ENCODE measurements around the gene SNX25.
"Not testable (repeated sequence)": the region's sequence is repeated elsewhere in the genome, so short reads cannot be mapped to it uniquely, and the experiment has no call there.

Gene SNX25

DNA sequence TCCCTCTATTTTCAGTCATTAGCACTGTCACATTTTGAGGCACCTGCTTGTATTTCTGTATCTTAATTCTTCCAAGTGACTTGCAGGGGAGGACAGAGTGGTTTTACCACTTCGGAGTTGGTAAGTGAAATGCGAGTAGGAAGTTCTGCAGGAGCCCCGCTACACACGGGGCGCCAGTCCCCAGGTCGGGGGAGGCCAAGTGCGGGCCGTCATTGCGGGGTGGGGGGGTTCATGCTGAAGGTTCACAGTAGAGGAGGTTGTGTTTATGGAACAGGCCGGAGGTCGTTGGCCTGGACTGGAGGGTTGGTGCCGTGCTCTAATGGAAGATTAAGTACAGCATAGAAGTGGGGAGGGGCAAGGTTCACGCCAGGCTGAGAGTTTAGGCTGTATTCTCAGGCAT lies 142.3 kb downstream of the SNX25 start:
- no peak for DNase-seq

DNA sequence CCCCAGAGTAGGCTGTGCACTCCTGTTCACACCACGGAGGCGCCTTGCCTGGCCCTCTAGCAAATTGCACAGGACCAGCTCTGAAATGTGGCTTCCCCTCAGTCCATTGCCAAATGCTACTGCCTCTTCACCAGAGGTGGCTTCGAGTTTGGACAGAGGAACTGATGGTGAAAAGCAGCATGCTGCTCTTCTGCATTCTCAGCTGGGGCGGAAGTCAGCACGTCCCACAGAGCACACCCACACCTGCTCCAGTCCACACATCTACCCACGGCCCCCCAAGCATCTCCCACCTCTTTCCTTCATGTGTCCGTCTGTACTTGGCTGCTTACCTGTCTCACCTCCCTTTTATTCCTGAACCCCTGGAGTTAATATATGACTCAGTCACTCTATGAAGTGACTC lies 142.8 kb downstream of the SNX25 start:
- no peak for DNase-seq

DNA sequence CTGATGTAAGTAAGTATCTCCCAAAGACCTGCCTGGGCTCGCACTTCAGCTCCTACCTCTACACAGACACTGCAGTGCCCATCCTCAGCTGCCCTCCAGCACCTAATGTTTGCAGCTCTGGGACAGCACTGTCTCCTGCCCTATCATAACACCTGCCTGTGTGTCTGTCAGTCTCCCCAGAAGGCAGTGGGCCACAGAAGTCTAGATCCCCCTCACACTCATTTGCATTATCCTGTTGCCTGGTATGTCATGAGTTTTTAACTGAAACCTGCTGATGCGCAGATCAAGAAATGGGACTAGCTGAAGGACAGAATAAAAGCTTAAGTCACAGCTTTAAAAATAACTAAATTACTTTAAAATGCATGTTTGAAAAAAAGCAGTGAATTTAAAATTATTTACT lies 143.3 kb downstream of the SNX25 start:
- DNase-seq = no peak

DNA sequence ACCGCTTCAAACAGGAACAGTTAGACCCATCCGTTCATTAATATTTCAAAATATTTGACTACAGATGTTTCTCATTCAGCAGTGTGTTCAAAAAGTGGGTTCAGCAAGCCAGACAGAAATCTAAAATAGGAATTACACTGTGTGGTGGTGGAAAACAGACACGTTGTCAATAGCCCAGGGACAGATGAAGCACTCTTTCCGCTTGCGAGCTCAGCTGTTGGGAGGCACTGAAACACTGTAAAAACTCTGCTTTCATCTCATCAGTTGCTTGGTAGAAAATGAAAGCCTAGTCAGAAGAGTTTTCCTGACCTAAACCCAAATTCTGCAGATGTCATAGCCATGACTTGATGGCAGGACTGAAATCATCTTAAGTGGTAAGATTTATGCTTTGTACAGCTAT lies 147.8 kb downstream of the SNX25 start:
- DNase-seq = no peak

DNA sequence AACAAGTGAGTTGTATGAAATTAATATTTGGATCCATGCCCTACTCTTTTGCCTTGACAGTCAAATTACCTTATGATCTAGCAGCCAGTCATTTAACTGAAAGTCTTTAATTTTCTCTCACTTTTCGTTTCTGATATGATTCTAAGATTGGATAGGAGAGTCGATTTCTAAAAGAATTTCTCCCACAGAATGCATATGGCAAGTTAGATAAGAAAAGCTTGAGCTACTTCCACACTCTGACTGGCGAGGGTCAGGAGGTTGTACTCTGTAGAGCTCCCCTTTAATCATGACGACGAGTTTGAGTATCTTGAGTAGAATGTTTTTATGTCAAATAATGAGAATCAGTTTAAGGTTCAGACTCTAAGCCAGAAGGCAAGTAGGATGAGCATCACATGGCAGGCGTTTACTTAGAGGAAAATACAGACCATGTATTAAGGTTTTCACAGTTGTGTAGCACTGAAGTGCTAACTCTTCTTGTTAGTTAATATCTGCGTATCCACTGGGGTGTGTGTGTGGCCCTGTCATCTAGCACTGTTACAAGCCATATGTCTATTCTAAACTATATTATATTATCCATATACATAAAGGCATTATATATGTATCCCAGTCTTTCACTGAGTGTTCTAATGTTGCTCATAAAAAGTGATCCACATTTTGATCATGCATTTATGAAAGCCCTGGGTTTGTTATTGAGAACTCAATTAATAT lies 148.5 kb downstream of the SNX25 start:
- no peak for DNase-seq

DNA sequence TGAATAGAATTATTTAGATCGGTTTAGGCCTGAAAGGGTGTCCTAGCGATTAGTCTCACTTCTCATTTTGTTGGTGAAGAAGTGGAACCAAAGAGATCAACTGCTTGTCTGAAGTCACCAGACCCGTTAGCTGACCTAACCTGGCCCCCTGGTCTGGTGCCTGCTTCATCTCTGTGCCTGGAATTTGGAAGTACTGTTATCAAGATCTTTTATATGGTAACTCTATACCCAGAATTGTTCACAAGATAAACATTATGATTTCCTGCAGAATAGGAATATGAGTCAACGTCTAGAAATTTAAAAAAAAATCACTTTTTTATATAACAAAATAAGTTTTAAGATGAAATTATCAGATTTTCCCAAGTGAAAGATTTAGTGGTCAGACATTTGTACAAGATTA lies 149.1 kb downstream of the SNX25 start:
- no peak for DNase-seq

DNA sequence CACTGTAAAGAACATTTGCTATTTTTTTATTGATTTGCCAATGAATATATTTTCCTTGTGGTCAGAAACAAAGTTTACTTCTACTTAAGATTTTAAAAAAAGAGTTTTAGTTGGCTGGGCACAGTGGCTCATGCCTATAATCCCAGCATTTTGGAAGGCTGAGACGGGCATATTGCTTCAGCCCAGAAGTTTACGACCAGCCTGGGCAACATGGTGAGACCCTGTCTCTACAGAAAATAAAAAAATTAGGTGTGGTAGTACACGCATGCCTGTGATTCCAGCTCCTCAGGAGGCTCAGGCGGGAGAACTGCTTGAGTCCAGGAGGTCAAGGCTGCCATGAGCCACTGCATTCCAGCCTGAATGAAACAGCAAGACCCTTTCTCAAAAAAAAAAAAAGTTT lies 149.6 kb downstream of the SNX25 start:
- no peak for DNase-seq

DNA sequence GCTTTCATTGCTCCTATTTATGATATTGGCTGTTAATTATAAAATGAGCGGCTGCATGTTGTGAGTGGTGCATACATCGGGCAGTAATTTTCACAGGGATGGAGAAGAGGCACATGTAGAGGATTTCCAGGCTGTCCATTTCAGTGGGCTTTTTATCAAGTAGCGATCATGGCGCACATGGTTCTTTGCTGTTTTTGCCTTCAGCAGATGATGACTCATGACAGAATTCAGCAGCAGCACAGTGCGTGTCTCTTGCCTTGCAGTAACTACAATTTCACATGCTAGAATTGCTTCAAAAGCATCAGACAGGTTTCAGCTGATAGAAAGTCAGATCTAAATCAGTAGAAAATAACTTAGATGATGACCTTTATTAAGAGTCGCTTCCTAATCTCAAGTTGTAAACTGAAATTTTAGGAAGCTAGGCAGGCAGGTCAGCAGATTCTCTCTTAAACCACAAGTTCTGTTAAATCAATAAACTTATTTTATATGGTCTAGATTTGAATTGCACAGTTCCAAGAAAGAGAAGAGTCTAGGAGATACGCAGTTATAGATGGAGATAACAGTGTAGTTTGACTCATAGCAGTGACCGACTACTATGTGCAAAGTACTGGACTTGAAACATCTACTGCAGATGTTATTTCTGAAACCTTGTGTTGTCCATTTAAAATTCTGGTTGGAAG lies 150.5 kb downstream of the SNX25 start:
- no peak for DNase-seq

DNA sequence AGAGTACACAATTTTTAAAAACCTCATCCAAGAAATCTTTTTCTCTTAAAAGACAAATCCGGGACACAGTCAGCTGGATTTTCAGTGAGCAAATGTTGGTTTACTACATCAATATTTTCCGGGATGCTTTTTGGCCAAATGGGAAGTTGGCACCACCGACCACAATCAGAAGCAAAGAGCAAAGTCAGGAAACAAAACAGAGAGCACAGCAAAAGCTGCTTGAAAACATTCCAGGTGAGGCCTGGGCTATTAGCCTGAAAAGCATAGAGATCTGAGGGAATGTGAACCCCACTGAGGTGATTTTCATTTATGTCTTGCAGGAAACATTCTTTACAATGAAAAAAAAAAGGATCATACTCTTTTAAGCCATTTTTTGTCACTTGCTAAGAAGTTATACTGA lies 152.5 kb downstream of the SNX25 start:
- no peak for DNase-seq

DNA sequence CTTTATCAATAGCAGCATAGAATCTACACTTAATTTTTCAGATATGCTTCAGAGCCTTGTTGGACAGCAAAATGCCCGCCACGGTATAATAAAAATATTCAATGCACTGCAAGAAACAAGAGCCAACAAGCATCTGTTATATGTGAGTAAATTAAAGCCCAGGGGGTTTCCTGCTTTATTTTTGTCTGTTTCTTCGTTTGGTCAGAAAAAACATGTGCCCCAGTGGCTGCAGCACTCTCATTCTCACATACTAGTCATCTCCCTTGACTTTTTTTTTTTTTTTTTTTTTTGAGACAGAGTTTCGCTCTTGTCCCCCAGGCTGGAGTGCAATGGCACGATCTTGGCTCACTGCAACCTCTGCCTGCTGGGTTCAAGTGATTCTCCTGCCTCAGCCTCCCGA lies 153.2 kb downstream of the SNX25 start:
- not testable (repeated sequence) for DNase-seq

DNA sequence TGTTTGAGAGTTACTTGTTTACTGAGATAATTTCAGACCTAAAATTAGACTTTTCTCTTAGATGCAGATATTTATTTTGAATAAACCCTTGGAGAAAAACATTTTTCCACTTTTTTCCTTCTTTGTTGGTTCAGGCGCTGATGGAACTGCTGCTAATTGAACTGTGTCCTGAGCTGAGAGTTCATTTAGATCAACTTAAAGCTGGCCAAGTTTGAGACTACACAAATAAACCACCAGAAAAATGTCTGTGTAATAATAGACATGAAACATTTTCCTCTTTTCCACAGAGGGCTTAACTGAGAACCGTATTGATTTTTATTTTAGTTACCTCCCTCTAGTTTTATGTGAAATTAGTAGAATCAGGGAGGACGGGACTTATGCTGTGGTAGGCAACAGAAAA lies 153.9 kb downstream of the SNX25 start:
- no peak for DNase-seq

DNA sequence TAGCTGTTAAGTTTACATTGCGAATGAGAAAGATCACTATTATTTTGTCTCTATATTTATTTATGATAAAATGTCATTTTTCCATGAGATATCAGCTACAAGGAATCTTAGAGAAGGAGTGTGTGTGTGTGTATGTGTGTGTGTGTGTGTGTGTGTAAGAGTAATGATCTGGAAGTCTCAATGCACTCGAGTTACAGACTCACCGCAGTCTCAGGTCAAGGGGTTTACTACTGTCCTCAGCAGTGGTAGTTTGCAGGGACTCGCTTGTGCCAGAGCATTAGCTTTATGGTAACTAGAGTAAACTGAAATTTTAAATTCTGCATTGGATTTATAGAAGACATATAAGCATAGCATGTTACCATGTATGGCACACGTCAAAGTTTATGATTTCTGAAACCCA lies 155.5 kb downstream of the SNX25 start:
- DNase-seq = no peak

DNA sequence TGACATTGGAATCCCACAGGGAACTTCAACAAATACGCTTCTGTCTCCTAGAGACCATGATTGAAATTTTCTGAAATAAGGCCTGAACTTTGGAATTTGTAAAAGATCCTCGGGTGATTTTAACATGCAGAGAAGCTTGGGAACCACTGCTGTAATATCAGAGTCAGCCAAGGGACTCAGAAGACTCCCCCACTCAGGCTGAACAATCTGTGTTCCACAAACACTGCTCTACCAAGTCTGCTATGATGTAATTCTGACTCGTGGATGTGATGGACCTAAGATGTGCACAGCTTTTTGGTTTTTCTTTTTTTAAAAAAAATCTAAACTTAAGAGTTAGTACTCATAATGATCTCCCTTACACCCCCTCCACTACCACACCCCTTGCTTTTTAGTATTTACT lies 160.3 kb downstream of the SNX25 start:
- no peak for DNase-seq

DNA sequence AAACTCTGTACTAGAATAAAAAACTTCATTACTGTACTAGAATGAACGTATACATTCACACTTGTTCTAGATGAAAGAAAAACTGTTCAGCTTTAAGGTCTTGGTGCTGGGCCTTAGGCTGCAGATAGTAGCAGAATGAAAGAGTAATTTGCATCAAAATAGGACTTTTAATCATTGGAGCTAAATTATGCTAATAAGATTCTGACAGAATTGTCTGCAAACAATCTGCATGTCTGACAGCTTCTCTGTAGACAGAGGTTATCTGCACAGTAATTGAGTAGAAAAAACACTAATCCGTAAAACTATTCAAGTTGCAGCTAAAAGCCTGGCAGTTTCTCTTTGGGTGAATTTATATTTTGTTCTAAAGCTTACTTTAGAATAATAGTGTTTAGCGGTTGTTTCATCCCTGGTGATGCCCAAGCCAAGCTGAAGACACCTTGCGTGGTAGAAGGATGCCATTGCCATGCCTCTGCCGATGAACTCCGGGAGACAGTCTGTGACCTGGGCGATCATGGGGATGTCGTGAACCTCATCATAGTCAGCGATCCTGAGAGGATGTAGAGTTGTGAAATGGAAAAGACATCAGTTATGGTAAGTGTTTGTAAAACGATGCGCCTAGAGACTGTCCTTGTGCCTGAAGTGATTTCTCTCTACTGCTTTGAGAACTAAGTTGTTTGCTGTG lies 161.0 kb downstream of the SNX25 start:
- no peak for DNase-seq

DNA sequence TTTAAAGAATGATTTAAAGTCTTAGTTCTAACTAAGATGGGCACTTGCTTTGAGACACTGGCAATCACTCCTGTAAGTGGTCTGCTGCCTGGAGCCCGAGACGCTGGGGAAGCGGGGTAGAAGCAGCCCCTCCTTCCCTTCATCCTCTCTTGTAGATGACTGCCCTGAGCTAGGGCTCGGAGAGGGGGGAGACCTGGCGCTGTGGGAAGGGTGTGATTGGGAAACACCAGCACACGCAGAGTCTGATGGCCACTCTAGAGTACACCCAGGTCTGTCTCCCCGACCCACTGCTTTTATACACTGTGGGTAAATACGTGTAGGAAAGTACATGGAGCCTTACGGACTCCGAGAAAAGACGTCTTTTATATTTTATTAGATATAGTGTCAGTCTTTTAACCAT lies 162.3 kb downstream of the SNX25 start:
- DNase-seq = no peak

DNA sequence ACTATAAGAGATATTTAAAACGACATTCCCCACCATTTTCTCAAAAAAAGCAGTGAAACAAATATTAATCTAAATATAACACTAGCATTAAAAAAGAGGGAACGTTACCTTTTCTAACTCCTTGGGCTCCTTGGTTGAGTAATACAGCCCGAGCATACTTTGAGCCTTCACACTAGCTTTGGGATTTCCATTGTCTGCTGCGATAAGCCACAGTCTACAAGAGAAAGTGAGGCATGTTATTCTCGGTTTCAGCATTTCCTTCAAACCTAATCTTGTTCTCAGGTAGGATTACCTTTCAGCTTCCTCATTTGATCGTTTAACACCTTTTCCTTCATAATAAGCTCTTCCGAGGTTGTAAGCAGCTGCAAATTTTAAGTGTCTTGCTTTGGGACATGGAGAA lies 164.6 kb downstream of the SNX25 start:
- no peak for DNase-seq

DNA sequence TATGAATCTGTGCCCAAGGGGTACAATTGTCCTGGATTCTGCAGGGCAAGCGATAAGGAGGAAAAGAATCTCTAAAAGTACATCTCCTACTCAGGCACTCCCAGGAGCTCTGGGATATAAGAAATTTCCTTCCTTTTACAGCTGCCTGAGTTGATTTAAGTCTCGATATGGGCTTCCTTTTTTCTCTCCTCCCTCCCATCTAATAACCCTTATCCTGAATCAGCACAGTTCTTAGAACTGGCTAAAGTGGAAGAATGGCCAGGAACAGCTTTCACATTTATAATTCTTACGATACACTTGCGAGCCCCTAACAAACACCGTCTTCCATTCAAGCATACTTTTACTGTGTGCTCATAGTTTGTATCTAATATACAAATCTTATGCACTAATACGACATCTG lies 165.2 kb downstream of the SNX25 start:
- no peak for DNase-seq

DNA sequence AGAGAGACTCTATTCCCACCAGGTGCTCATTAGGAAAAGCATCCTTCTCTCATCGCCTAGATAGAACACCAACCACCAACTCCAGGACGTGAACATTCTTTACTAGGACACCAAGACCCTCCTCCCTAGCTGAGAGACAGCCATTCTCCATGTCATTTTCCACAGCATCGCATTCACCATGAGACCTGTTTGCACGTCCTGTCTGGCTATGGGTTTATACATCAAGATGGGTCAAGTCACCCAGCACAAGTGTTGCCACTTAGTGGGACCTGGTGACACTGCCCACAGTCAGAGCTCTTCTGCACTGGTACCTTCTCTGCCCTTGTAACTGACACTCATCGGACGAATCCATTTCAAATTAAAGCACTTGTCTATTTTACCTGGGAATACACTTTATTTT lies 168.9 kb downstream of the SNX25 start:
- DNase-seq = no peak

DNA sequence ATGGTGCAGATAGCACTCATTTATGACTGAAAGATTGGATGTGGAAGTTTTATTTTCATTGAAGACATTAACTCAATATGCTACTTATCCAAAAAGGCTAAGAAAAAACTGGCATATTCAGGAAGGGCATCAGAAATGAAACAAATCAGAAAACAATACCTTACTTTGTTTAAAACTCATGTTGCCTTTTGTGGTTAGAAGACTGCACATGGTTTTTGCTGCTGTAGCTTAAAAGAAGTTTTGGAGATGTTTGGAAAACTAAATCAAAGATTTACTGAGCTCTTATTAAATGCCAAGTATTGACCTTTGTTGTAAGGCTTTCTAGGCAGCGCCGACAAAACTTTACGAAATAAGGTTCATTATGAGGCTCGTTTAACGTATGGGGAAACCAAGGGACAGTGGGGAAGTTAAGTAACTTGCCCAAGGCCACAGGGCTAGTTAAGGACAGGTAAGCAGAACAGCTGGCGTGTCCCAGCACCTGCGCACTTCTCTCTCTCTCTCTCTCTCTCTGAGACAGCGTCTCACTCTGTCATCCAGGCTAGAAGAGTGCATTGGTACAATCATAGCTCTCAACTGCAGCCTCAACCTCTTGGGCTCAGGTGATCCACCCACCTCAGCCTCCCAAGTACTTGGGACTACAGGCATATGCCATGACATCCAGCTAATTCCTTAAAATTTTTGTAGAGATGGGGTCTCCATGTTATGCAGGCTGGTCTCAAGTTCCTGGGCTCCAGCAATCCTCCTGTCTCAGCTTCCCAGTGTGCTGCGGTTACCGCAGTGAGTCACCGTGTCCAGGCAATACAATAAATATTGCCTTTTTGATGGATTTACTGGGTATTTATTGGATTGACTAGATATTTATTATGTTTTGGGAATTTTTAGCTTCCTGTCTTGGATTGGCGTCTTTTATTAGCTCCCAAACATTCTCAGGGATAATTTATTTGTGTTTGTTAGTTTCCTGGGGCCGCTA lies 170.2 kb downstream of the SNX25 start:
- DNase-seq = no peak

DNA sequence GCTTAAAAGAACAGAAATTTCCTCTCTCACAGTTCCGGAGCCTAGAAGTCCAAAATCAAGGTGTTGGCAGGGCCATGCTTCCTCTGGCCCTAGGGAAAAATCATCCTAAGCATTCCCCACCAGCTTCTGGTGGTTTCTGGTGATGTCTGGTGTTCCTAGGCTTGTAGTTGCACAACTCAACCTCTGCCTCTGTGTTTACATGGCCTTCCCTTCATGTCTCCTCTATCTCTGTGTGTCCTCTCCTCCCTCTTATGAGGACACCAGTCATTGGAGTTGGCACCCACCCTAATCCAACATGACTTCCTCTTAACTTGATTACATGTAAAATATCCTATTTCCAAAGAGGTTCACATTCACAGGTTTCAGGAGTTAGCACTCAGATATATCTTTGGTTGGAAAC lies 170.9 kb downstream of the SNX25 start:
- no peak for DNase-seq

DNA sequence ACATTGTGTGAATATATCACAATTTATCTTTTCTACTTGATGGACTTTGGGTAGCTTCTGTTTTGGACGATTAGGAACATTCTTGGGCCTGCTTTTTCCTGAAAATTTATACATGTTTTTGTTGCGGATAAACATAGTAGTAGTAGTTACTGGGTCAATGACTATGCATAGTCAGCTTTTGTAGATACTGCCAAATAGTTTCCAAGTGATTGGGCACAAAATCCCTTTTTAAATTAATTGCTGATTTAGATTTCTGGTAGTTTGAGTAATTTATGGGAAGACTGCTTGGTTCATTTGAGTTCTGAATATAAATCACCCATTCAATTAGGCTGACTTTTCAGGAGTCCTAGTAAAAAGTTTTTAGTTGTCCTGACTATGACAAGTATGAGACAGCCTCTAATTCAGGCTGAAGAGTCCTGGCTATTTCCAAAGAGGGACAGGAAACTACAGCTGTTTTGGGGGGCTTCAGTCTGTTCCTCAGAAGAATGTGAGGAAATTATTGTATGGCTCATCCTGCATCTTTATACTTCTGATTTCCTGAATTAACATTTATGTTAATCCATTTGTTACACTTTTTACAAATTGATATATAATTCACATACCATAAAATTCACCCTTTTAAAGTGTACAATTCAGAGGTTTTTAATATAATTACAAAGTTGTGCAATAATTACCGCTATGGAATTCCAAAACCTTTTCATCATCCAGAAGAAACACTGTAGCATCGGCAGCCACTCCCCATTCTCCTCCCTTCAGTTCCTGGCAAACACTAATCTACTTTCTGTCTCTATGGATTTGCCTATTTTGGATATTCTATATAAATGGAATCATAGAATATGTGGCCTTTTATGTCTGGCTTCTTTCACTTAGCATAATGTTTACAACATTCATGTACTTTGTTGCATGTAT lies 172.1 kb downstream of the SNX25 start:
- no peak for DNase-seq

DNA sequence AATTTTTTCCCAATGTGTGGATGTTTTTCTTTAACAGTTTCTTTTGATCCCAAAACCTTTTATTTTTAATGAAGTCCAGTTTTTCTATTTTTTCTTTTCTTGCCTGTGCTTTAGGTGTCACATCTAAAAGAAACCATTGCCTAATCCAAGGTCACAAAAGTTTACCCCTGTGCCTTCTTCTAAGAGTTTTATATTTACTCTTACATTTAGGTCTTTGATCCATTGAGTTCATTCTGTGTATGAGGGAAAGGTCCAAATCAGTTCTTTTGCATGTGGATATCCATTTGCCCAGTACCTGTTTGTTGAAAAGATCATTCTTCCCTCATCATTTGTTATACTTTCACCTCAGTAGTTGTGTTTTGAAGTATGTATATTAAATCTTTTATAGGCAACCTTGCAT lies 173.4 kb downstream of the SNX25 start:
- DNase-seq = no peak
